HG03064 (cell line): Measurements from ENCODE around the gene DNAJC5.
A peak's percentile ranks its signal among the peaks of the same experiment; 100 is the strongest.

Experiments
- ATAC-seq: cut with Tn5 transposase; IDR thresholded peaks from one replicate; pipeline ENCODE4 v1.9.1; 2021; ENCODE audit warnings: low read depth; ENCODE audit not compliant: unreplicated experiment

Gene DNAJC5

GRCh38 chr20:63976980-63977738 is 82.2 kb downstream of the DNAJC5 start:
- ATAC-seq = no peak

GRCh38 chr20:63977739-63978276 is 82.9 kb downstream of the DNAJC5 start:
- ATAC-seq = no peak

DNA sequence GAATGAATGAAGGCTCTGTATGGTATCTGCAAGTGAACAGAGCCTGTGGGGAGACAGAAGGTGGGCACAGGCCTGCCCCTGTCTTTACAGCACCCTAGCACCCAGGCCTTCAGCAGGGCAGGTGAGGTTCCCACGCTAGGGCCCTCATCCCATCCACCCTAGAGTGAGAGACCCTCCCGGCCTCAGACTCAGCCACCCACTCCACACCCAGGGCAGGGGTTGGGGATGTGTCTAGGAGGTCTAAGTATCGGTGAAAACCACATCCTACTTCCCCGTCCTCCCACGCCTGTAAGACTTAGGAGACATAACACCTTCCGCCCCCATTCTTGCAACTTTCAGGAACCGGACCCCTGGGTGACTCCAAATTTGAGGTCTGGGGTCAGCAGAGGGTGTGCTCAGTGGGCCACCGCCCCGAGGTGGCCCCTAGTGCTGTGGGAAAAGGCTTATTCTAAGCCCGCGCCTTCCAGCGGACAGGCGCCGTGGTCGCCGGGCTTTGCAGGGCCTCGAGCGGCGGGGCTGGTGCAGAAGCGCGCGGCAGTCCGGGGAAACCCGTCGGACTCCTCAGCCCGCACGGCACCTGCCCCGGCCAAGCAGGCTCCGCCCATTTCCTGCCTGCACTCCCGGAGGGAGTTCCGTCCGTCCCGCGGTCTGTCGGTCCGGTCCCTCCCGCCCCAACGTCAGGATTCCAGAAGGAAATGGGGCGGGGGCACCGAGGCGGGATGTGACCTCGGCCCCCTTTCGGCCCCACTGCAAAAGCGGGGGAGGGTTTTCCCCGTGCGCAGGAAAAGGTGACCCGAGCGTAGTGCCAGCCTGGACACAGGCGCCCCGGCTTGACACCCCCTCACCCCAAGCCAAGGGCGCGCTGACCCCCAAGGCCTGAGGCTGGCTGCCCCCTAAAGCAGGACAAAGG is 83.6 kb downstream of the DNAJC5 start:
- ATAC-seq = no peak

DNA sequence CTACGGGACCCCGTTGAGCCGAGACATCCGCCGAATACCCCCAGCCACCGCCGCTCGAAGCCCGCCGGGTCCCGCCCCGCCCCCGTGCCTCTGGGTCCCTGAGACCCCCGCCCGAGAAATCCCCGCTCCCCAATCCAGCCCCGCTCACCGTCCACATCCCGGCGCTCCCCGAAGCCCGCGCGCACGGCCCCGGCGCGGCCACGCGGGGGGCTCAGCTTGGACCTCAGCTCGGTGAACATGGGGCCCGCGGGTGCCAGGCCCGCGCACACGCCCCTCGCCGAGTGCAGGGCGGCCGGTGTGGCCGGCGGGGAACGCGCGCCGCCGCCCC is 84.3 kb downstream of the DNAJC5 start:
- no peak for ATAC-seq

DNA sequence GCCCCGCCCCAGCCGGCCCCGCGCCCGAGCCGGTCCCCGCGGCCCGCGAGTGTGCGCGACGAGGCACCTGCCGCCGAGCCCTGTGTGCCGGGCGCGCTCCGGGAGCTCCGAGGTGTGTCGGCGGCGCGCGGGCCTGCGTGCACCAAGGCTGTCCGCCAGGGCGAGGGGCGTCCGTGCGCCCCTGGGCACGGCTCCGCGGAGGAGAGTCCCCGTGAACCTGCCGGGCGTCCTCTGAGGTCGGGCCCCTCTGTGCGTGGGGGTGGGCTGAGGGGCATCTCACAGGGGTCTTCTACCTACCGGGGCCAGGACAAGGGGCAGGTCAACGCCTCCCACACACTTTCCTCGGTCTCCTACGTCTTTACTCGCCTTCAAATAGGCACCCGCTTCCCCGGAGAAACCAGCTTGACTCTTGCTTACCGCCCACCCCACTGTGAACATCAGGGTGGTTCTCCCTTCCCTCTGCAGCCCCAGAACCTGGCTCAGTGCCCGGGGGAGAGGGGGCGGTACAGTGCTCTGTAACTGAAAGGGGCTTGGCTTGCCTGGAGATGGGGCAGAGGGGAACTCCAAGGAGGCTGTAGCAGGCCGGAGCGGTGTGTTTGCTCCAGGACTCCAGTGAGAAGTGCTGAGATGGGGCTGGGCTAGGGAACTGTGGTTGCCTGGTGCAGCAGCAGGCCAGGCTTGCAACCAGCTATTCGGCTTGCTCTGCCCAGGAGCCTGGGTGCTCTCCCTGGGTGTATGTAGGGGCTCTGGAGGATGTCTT is 84.8 kb downstream of the DNAJC5 start, which contains the start of gene SAMD10:
SAMD10 (minus strand) TSS at position 86 of the 760 bp plus-strand sequence. CDS start 175 bp downstream, outside the sequence.
- no peak for ATAC-seq

DNA sequence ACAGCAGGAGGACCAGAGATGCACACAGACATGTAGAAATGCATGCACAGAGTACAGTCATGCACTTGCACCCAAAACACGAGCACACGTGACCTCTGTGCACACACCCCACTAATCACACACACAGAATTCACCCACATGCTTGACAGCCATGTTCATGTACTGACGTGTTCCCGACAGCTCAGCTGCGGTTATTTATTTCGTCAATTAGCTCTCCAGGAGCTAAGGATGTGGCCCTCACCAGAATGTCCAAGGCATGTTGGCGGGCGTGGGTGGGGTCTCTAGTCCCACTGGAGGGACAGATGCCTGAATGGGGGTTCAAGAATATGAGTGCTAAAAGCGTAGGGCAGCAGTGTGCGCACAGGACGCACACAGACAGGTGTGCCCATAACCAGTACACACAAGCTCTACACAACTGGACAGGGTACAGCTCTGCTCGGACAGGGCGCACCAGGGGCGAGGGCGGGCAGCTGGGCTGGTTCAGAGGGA is 85.4 kb downstream of the DNAJC5 start:
- ATAC-seq = peak; percentile 9

GRCh38 chr20:63980806-63981728 is 86.1 kb downstream of the DNAJC5 start, which contains the start of gene PRPF6:
TSS of gene PRPF6 (plus strand) at chr20:63981132. CDS start at chr20:63981246, 114 bp downstream.
- peak; percentile 47 for ATAC-seq

GRCh38 chr20:63982937-63983336 is 88.0 kb downstream of the DNAJC5 start:
- no peak for ATAC-seq
